AG10803 (cell line): ENCODE data around the gene ANTXR1.
A peak's percentile ranks its signal among the peaks of the same experiment; 100 is the strongest.

Source experiments
- DNase-seq: peaks from one replicate; pipeline ENCODE4 v3.0.0; 2010; ENCODE audit warnings: low read depth
- H3K4me3 ChIP-seq: 2 replicates; pipeline ENCODE4 v1.5.1; 2011; ENCODE audit warnings: mild to moderate bottlenecking, low read length, control low read depth
- TF ChIP-seq, protein P1 (sequence below): conservative IDR thresholded peaks from 2 replicates; pipeline ENCODE4 v1.5.1; 2011; ENCODE audit warnings: mild to moderate bottlenecking, low read length, control low read depth, inconsistent platforms

Gene ANTXR1

DNA sequence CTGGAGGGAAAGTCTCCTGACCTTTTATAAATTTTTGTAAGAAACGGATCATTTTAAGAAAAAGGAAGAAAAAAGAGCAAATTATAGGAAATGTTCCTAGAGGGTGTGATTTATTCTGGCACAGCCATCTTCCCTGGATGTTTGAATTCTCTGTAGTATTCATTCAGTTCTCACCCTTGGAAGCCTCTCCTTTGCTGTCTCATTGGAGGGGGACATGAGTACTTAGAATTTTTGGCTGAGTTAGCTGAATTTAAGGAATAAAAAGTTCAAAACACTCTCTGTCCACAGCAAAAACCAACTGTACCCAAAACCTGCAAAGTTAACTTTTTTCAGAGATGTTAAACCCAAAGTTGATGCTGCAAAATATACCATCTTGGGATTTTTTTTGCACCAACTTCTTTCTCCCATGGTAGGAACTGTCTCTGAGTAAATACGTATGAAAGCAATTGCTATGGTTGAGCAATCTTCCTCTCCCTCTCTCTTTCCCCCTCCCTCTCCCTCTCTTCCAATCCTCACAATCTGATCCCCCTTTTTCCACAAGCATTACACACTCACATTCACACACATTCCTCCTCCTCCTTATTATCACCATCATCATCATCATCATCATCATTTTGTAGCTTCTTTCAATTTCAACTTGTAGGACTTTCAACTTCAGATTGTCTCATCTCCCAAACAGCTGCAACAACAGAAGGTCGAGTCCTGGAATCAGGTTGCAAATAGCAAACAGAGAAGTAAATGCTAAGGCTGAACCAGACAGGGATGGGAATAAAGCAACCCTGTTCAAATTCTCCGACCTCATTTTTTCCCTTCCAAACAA lies 190.4 kb downstream of the ANTXR1 start:
- TF ChIP-seq, protein P1, sequence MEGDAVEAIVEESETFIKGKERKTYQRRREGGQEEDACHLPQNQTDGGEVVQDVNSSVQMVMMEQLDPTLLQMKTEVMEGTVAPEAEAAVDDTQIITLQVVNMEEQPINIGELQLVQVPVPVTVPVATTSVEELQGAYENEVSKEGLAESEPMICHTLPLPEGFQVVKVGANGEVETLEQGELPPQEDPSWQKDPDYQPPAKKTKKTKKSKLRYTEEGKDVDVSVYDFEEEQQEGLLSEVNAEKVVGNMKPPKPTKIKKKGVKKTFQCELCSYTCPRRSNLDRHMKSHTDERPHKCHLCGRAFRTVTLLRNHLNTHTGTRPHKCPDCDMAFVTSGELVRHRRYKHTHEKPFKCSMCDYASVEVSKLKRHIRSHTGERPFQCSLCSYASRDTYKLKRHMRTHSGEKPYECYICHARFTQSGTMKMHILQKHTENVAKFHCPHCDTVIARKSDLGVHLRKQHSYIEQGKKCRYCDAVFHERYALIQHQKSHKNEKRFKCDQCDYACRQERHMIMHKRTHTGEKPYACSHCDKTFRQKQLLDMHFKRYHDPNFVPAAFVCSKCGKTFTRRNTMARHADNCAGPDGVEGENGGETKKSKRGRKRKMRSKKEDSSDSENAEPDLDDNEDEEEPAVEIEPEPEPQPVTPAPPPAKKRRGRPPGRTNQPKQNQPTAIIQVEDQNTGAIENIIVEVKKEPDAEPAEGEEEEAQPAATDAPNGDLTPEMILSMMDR = no peak
- no peak overlapping the region for H3K4me3 ChIP-seq
- no peak for DNase-seq

DNA sequence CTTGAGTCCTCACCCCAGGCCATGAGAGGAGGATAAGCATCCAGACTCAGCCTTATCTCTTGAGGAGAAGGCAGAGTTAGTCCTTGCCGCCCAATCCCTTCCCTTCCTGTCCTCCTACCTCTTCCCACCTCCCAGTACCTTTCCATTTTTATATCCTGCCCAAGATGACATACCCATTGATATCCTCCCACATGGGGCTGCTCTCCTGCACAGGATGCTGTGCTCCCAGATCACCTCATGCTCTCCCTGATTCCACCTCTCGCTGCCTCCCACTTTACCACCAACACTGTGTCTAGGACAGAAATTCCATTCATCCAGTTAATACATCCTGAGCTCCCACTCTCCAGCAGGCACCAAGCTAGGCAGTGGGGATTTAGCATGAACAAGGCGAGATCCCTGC lies 191.7 kb downstream of the ANTXR1 start:
- H3K4me3 ChIP-seq = no peak overlapping the region
- DNase-seq = no peak
- TF ChIP-seq, protein P1 = no peak

DNA sequence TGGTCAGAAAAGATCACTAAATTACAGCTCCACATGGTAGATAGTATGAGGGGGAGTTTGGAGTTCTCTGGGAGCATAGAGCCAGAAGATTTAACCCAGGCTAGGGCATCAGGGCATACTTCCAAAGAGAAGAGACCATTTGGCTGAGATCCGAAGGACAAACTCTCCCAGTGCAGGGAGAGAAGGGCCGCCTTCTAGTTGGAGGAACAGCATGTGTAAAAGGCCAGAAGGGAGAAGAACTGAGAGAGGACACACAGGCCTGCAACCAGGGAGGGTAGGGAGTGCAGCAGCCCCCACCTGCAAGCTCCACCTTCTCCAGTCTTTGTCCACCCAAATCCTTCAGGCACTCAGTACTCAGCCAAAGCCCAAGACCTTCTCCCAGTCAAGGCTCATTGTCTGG lies 192.1 kb downstream of the ANTXR1 start:
- no peak for DNase-seq
- TF ChIP-seq, protein P1 = no peak

DNA sequence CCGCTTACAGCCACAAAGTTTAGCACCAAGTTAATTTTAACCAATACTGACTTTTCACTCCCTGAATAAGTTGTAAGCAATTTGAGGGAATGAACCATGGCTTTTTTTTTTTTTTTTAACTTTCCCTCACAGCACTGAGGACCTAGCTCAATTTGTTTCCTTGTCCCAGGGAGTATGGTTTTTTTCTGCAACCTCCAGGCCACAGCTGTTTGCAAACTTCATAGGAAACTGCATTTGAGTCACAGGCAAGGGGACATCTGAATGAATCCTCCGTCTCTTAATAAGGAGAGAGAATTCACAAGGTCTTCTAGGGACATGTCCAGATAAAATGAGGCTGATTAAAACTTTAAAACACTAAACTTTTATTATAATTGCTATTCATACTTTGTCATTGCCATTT lies 192.5 kb downstream of the ANTXR1 start:
- DNase-seq = no peak
- H3K4me3 ChIP-seq = no peak overlapping the region
- TF ChIP-seq, protein P1 = no peak

More for the DNA sequence above, 192.1 kb downstream of the ANTXR1 start:
- no peak overlapping the region for H3K4me3 ChIP-seq

DNA sequence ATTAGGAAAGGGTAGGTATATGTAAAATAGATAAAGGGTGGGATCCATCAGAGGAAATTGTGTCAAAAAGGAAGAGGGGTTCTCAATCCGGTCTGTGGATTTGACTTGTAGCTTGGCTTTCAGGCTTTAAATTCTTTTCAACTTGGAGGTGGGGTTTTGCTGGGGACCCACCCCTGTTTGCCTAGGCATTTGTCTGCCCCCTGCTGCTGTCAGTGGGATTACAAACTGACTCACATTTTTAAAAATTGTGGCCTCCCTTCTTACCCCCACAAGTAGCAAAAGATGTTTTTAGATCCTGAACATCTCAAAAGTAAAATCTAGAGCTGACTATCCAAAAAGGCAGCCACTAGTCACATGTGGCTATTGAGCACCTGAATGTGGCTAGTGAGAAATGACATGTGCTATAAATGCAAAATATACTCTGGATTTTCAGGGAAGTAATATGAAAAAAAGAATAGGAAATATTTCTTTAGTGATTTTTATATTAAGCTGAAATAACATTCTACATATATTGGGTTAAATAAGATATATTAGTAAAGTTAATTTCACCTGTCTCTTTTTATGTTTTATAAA lies 195.1 kb downstream of the ANTXR1 start:
- no peak overlapping the region for H3K4me3 ChIP-seq
- TF ChIP-seq, protein P1 = peak; percentile 31
- no peak for DNase-seq

DNA sequence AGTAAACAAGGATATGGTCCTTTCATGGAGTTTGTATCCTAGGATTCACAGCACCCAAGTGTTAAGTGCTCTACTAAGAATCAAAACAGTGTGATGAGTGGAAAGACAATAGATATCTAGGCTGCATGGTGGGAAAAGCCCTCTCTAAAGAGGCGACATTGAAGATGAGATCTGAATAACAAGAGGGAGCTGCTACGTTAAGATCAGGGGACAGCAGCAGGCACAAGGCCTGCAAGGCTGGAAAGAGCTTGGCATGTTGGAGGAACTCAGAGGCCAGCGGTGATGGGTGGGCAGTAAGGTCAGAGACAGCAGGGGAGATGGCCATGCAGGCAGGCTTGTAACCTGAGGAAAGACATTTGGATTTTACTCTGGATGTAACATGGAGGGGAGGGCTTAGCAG lies 196.5 kb downstream of the ANTXR1 start:
- TF ChIP-seq, protein P1 = no peak
- DNase-seq = no peak
- H3K4me3 ChIP-seq = no peak overlapping the region

DNA sequence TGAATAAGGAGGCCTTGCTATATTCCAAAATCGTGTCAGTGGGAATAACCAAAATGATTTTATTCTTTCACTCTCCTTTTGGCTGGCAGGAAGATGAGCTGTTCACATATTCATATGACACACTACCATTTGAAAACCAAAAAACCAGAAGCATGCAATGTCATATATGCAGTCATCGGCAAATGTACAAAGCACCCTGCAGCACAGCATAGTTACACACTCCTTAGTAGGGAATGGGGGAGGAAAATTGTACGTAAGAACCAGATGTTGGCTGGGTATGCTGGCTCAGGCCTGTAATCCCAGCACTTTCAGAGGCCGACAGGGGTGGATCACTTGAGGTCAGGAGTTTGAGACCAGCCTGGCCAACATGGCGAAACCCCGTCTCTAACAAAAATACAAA lies 197.4 kb downstream of the ANTXR1 start:
- peak; percentile 67 for DNase-seq
- no peak overlapping the region for H3K4me3 ChIP-seq
- TF ChIP-seq, protein P1 = no peak
